Hepatocyte (in vitro differentiated cells): ENCODE measurements around the gene FIBCD1.
"Not testable (repeated sequence)": the region's sequence is repeated elsewhere in the genome, so short reads cannot be mapped to it uniquely, and the experiment has no call there.

ENCODE experiments used
- EZH2 ChIP-seq: fragments of 200-600 bp; sonication (generic); IDR thresholded peaks from 2 replicates; pipeline ENCODE4 v1.6.1; 2016; ENCODE audit warnings: antibody characterized with exemption, mild to moderate bottlenecking, borderline replicate concordance
- EZH2phosphoT487 ChIP-seq: fragments of 200-600 bp; sonication (generic); IDR thresholded peaks from one replicate; pipeline ENCODE4 v1.6.1; 2018; ENCODE audit warnings: antibody characterized with exemption, mild to moderate bottlenecking, low read depth, moderate library complexity; ENCODE audit not compliant: unreplicated experiment, severe bottlenecking
- TF ChIP-seq, protein P1 (sequence below): fragments of 200-600 bp; sonication (generic); IDR thresholded peaks from 2 replicates; pipeline ENCODE4 v1.5.1; 2016; ENCODE audit warnings: antibody characterized with exemption, mild to moderate bottlenecking; ENCODE audit not compliant: poor library complexity

DNA sequence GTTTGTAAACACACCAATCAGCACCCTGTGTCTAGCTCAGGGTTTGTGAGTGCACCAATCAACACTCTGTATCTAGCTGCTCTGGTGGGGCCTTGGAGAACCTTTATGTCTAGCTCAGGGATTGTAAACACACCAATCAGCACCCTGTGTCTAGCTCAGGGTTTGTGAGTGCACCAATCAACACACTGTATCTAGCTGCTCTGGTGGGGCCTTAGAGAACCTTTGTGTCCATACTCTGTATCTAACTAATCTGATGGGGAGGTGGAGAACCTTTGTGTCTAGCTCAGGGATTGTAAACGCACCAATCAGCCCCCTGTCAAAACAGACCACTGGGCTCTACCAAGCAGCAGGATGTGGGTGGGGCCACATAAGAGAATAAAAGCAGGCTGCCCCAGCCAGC lies 28.4 kb downstream of the FIBCD1 start:
- TF ChIP-seq EZH2, EZH2phosphoT487: not testable (repeated sequence)
- TF ChIP-seq, protein P1, sequence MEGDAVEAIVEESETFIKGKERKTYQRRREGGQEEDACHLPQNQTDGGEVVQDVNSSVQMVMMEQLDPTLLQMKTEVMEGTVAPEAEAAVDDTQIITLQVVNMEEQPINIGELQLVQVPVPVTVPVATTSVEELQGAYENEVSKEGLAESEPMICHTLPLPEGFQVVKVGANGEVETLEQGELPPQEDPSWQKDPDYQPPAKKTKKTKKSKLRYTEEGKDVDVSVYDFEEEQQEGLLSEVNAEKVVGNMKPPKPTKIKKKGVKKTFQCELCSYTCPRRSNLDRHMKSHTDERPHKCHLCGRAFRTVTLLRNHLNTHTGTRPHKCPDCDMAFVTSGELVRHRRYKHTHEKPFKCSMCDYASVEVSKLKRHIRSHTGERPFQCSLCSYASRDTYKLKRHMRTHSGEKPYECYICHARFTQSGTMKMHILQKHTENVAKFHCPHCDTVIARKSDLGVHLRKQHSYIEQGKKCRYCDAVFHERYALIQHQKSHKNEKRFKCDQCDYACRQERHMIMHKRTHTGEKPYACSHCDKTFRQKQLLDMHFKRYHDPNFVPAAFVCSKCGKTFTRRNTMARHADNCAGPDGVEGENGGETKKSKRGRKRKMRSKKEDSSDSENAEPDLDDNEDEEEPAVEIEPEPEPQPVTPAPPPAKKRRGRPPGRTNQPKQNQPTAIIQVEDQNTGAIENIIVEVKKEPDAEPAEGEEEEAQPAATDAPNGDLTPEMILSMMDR: not testable (repeated sequence)
